A549 (cell line): Measurements from ENCODE around the gene FKBP11. TPM values are rescaled to one million over a fixed set of nuclear protein-coding genes. Genes with fewer than 3 reads are reported as not detected.

Source experiments
- ATAC-seq, 2 experiments: fragments of 200-7000 bp in 1 of 2; fragments of >200 bp in 1 of 2; cut with Nextera tagmentation in 1 of 2; cut with Tn5 transposase in 1 of 2; 3 replicates each; pipeline versions ENCODE4 v1.8.0 to v1.9.1; 2018 to 2020; ENCODE audit warnings: mild to moderate bottlenecking in 1 of 2, moderate library complexity in 1 of 2
- CTCF ChIA-PET: fragments of 300-600 bp; sonication (Branson Sonifier 250); formaldehyde crosslinking; extraction: SDS; loops from one replicate; lab custom pipeline; 2021; ENCODE audit warnings: antibody characterized with exemption, inconsistent platforms; lab: Yijun Ruan, JAX
- POLR2A ChIA-PET: fragments of 350-600 bp; formaldehyde crosslinking; extraction: SDS; loops from one replicate; lab custom pipeline; 2021; ENCODE audit warnings: antibody characterized with exemption, inconsistent platforms; lab: Yijun Ruan, JAX
- DNase-seq, 2 experiments: peaks; one replicate each; pipeline versions ENCODE4 v3.0.0 to v3.0.0-alpha.2; 2011 to 2016; ENCODE audit warnings: low read depth in 1 of 2, low spot score in 1 of 2
- FAIRE-seq: peaks from 2 replicates; lab custom pipeline; 2011; peaks lifted over from hg19 to GRCh38; lab: Jason Lieb, UNC
- H3K27ac ChIP-seq, 2 experiments: fragments of >200 bp; sonication (Bioruptor Twin); formaldehyde crosslinking; 3 replicates each; pipeline ENCODE4 v1.5.1; 2016 to 2017
- H3K4me1 ChIP-seq: fragments of >200 bp; sonication (Bioruptor Twin); formaldehyde crosslinking; 3 replicates; pipeline ENCODE4 v1.6.1; 2016
- H3K4me2 ChIP-seq: fragments of >200 bp; sonication (Bioruptor Twin); formaldehyde crosslinking; 3 replicates; pipeline ENCODE4 v1.6.1; 2016
- H3K4me3 ChIP-seq: fragments of >200 bp; sonication (Bioruptor Twin); formaldehyde crosslinking; 3 replicates; pipeline ENCODE4 v1.5.1; 2016
- H3K9me3 ChIP-seq: fragments of >200 bp; sonication (Bioruptor Twin); formaldehyde crosslinking; 3 replicates; pipeline ENCODE4 v1.6.1; 2016
- CBX8 ChIP-seq: fragments of 200-600 bp; sonication (generic); IDR thresholded peaks from 2 replicates; pipeline ENCODE4 v1.6.1; 2016
- CEBPB ChIP-seq, 2 experiments: fragments of >200 bp in 1 of 2; sonication (Bioruptor Twin) in 1 of 2; formaldehyde crosslinking in 1 of 2; IDR thresholded peaks; 2 replicates each; pipeline ENCODE4 v1.6.1; 2012 to 2016
- EHF ChIP-seq: fragments of 250-450 bp; sonication (Bioruptor Pico); IDR thresholded peaks from 2 replicates; pipeline ENCODE4 v1.5.0; 2020; ENCODE audit warnings: mild to moderate bottlenecking
- FOSB ChIP-seq: fragments of 250-450 bp; sonication (Bioruptor Pico); IDR thresholded peaks from 2 replicates; pipeline ENCODE4 v1.5.0; 2020; ENCODE audit warnings: mild to moderate bottlenecking, moderate library complexity
- FOXS1 ChIP-seq: fragments of 250-450 bp; sonication (Bioruptor Pico); IDR thresholded peaks from 2 replicates; pipeline ENCODE4 v1.5.0; 2020; ENCODE audit warnings: mild to moderate bottlenecking, moderate library complexity
- HES2 ChIP-seq: fragments of >200 bp; sonication (Bioruptor Twin); formaldehyde crosslinking; IDR thresholded peaks from 2 replicates; pipeline ENCODE4 v1.6.1; 2016
- HEYL ChIP-seq: fragments of 250-450 bp; sonication (Bioruptor Pico); IDR thresholded peaks from 2 replicates; pipeline ENCODE4 v1.8.0; 2021; ENCODE audit warnings: mild to moderate bottlenecking, moderate library complexity
- HOXB13 ChIP-seq: fragments of 250-450 bp; sonication (Bioruptor Pico); IDR thresholded peaks from 2 replicates; pipeline ENCODE4 v1.5.0; 2020; ENCODE audit warnings: low read depth, mild to moderate bottlenecking, moderate library complexity
- HOXB5 ChIP-seq: fragments of 250-450 bp; sonication (Bioruptor Pico); IDR thresholded peaks from 2 replicates; pipeline ENCODE4 v1.5.0; 2020; ENCODE audit warnings: mild to moderate bottlenecking, moderate library complexity
- JUN ChIP-seq, 2 experiments: fragments of >200 bp; sonication (Bioruptor Twin); formaldehyde crosslinking; IDR thresholded peaks; 2 replicates in 1 of 2; 3 replicates in 1 of 2; pipeline ENCODE4 v1.6.1; 2016 to 2017
- MAX ChIP-seq: IDR thresholded peaks from 2 replicates; pipeline ENCODE4 v1.6.1; 2012
- MAZ ChIP-seq: fragments of 150-350 bp; IDR thresholded peaks from 2 replicates; pipeline ENCODE4 v1.6.1; 2014; ENCODE audit warnings: antibody characterized with exemption, low read depth, low read length, borderline replicate concordance
- MYC ChIP-seq: IDR thresholded peaks from 2 replicates; pipeline ENCODE4 v1.6.1; 2012; ENCODE audit warnings: mild to moderate bottlenecking, inconsistent platforms, low read length, improper control_type of control experiment, borderline replicate concordance
- NPAS2 ChIP-seq: fragments of 250-450 bp; sonication (Bioruptor Pico); IDR thresholded peaks from 2 replicates; pipeline ENCODE4 v1.8.0; 2022; ENCODE audit warnings: mild to moderate bottlenecking, moderate library complexity, borderline replicate concordance
- NR3C1 ChIP-seq: fragments of >200 bp; sonication (Bioruptor Twin); formaldehyde crosslinking; IDR thresholded peaks from 3 replicates; pipeline ENCODE4 v1.6.1; 2017
- PBX3 ChIP-seq: IDR thresholded peaks from 2 replicates; pipeline ENCODE4 v1.6.1; 2012
- POLR2A ChIP-seq: IDR thresholded peaks from 2 replicates; pipeline ENCODE4 v1.6.1; 2012; ENCODE audit warnings: mild to moderate bottlenecking, low read length
- RARB ChIP-seq: fragments of 250-450 bp; sonication (Bioruptor Pico); IDR thresholded peaks from 2 replicates; pipeline ENCODE4 v1.8.0; 2021; ENCODE audit warnings: mild to moderate bottlenecking, moderate library complexity
- RNF2 ChIP-seq: fragments of 200-600 bp; sonication (generic); IDR thresholded peaks from 2 replicates; pipeline ENCODE4 v1.6.1; 2016; ENCODE audit warnings: low read depth, mild to moderate bottlenecking, antibody characterized with exemption, moderate library complexity, borderline replicate concordance
- SMC3 ChIP-seq: fragments of >200 bp; sonication (Bioruptor Twin); formaldehyde crosslinking; IDR thresholded peaks from 3 replicates; pipeline ENCODE4 v1.6.1; 2018; ENCODE audit warnings: inconsistent platforms
- SREBF2 ChIP-seq: fragments of 450-650 bp; IDR thresholded peaks from 2 replicates; pipeline ENCODE4 v1.6.1; 2014; ENCODE audit warnings: mild to moderate bottlenecking, moderate library complexity
- USF2 ChIP-seq: fragments of 450-650 bp; IDR thresholded peaks from 2 replicates; pipeline ENCODE4 v1.6.1; 2014; ENCODE audit warnings: antibody characterized with exemption
- ZC3H11A ChIP-seq: fragments of 450-650 bp; IDR thresholded peaks from 2 replicates; pipeline ENCODE4 v1.6.1; 2014; ENCODE audit warnings: antibody characterized with exemption, mild to moderate bottlenecking
- ZFP36 ChIP-seq: fragments of 450-650 bp; IDR thresholded peaks from 2 replicates; pipeline ENCODE4 v1.6.1; 2014; ENCODE audit warnings: borderline replicate concordance; ENCODE audit not compliant: partially characterized antibody
- ZNF302 ChIP-seq: fragments of 250-450 bp; sonication (Bioruptor Pico); IDR thresholded peaks from 2 replicates; pipeline ENCODE4 v1.9.0; 2021; ENCODE audit warnings: inconsistent platforms, mild to moderate bottlenecking, moderate library complexity
- ZSCAN20 ChIP-seq: fragments of 250-450 bp; sonication (Bioruptor Pico); IDR thresholded peaks from 2 replicates; pipeline ENCODE4 v1.8.0; 2022; ENCODE audit warnings: mild to moderate bottlenecking, moderate library complexity
- WGBS: methylation state at CpG from one replicate; pipeline ENCODE4 v1.1.6; 2017; ENCODE audit errors: missing lambda C conversion rate; 5-methylcytosine and 5-hydroxymethylcytosine counted together
- polyA plus RNA-seq, 4 experiments: library from polyadenylated mRNA; depleted of rRNA in 3 of 4; stranded (reverse); fragments of >200 nt; fragmentation: RNase III in 1 of 4; extraction: RNeasy Plus Mini Kit Qiagen cat#74134 plus additional on column Dnase treatment in 1 of 4; gene quantifications; 2 replicates in 3 of 4; 3 replicates in 1 of 4; pipeline ENCODE4 v1.2.3, GENCODE V29; 2011 to 2017
- TF ChIP-seq, protein P1 (sequence below): fragments of >200 bp; sonication (Bioruptor Twin); formaldehyde crosslinking; IDR thresholded peaks from 3 replicates; pipeline ENCODE4 v1.5.1; 2016
- TF ChIP-seq, protein P2 (sequence below): fragments of >200 bp; sonication (Bioruptor Twin); formaldehyde crosslinking; IDR thresholded peaks from 3 replicates; pipeline ENCODE4 v1.6.1; 2016
- TF ChIP-seq, protein P3 (sequence below): IDR thresholded peaks from 2 replicates; pipeline ENCODE4 v1.6.1; 2012; ENCODE audit warnings: low read depth, borderline replicate concordance

The FKBP11 gene
- polyA plus RNA-seq, 2 of the 4 experiments (the other 2 are of a cell fraction) = 41.2 to 50.9 TPM

- TF ChIP-seq, protein P1, sequence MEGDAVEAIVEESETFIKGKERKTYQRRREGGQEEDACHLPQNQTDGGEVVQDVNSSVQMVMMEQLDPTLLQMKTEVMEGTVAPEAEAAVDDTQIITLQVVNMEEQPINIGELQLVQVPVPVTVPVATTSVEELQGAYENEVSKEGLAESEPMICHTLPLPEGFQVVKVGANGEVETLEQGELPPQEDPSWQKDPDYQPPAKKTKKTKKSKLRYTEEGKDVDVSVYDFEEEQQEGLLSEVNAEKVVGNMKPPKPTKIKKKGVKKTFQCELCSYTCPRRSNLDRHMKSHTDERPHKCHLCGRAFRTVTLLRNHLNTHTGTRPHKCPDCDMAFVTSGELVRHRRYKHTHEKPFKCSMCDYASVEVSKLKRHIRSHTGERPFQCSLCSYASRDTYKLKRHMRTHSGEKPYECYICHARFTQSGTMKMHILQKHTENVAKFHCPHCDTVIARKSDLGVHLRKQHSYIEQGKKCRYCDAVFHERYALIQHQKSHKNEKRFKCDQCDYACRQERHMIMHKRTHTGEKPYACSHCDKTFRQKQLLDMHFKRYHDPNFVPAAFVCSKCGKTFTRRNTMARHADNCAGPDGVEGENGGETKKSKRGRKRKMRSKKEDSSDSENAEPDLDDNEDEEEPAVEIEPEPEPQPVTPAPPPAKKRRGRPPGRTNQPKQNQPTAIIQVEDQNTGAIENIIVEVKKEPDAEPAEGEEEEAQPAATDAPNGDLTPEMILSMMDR = peak; percentile 31; the same call in 2 of the 3 replicates
- TF ChIP-seq JUN (IDR thresholded peaks at IDR 0.05) = no peak; a peak in 1 of 5 replicates
- peak; percentile 43; the same call in 1 of the 2 replicates for TF ChIP-seq USF2
- no peak for TF ChIP-seq HOXB13
- no peak for TF ChIP-seq ZNF302 (CRISPR knock-in tag)
- TF ChIP-seq SREBF2 = no peak
- peak; percentile 77 for TF ChIP-seq MYC
- TF ChIP-seq POLR2A = no peak
- TF ChIP-seq NR3C1 = no peak
- TF ChIP-seq RNF2 = no peak
- peak; percentile 79 for TF ChIP-seq MAX
- TF ChIP-seq PBX3 = no peak
- no peak for TF ChIP-seq CBX8
- no peak for TF ChIP-seq RARB
- 0 out of 3 replicates have a peak, but pooled peaks have one; percentile 11 for TF ChIP-seq SMC3
- no peak for TF ChIP-seq HEYL (CRISPR knock-in tag)
Observed at GRCh38 chr12:48924617-48925303, 532 bp downstream of the FKBP11 start (continued).

GRCh38 chr12:48923117-48923516 is 2.2 kb downstream of the FKBP11 start:
- TF ChIP-seq ZC3H11A (no peak), RARB (no peak), CEBPB (IDR thresholded peaks at IDR 0.05) (no peak), MAZ (no peak), FOSB (CRISPR knock-in tag) (no peak), ZFP36 (no peak), NPAS2 (CRISPR knock-in tag) (no peak), HES2 (no peak), FOXS1 (CRISPR knock-in tag) (no peak), EHF (CRISPR knock-in tag) (no peak), ZSCAN20 (CRISPR knock-in tag) (no peak), HOXB5 (CRISPR knock-in tag) (no peak)
- TF ChIP-seq, protein P2, sequence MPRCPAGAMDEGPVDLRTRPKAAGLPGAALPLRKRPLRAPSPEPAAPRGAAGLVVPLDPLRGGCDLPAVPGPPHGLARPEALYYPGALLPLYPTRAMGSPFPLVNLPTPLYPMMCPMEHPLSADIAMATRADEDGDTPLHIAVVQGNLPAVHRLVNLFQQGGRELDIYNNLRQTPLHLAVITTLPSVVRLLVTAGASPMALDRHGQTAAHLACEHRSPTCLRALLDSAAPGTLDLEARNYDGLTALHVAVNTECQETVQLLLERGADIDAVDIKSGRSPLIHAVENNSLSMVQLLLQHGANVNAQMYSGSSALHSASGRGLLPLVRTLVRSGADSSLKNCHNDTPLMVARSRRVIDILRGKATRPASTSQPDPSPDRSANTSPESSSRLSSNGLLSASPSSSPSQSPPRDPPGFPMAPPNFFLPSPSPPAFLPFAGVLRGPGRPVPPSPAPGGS = no peak
- TF ChIP-seq, protein P3, sequence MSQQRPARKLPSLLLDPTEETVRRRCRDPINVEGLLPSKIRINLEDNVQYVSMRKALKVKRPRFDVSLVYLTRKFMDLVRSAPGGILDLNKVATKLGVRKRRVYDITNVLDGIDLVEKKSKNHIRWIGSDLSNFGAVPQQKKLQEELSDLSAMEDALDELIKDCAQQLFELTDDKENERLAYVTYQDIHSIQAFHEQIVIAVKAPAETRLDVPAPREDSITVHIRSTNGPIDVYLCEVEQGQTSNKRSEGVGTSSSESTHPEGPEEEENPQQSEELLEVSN = no peak
- WGBS = 90% methylated on average over 3 of the region's 3 CpGs
- ChIA-PET POLR2A (no interaction called here), CTCF (interaction anchor here (0.8 to 70.2 kb wide), 8 partner anchors 12 to 154 kb away, joined by 3 to 2584 read pairs (median 50); partner anchors contain the start of genes ARF3, DDN, DDX23 and PRKAG1)
- no peak for ATAC-seq
- H3K4me2 ChIP-seq = no peak overlapping the region
- no peak overlapping the region for H3K4me3 ChIP-seq
- peaks cover 6% of the 10 kb centered on the region; the same call in 1 of the 3 replicates for H3K4me1 ChIP-seq
- FAIRE-seq = no peak
- H3K27ac ChIP-seq = no peak overlapping the region
- DNase-seq = no peak
- no peaks in the 10 kb centered on the region for H3K9me3 ChIP-seq
